ENCODE measurements around the gene LIX1. TPM values are rescaled to one million over a fixed set of nuclear protein-coding genes. Genes with fewer than 3 reads are reported as not detected.

LIX1 gene
- total RNA-seq, 4 donors from 2014 or later: 0.13 to 0.48 TPM; not detected in 2

DNA sequence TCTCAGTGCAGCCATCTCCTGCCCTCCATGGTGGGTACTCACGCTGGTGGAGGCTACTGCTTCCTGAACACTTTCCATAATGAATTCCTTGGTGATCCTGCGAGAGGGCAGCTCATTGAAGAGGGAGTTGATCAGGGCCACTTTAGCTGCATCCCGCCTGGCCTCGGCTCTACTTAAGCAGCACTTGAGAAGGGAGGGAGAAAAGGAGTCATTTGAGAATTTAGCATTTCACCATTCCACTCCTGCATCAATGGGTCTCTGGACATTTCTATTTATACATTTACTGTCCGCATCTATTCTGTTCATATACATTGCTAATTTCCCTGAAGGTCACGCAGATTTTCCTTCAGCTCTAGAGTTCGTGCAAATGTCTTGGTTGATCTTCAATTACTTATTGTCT lies 35.1 kb downstream of the LIX1 start:
- Histone ChIP-seq H3K36me3 (no peaks in the 10 kb centered on the region), H3K27me3 (no peaks in the 10 kb centered on the region), H3K4me3 (no peak overlapping the region), H3K27ac (no peak overlapping the region), H3K9me3 (no peaks in the 10 kb centered on the region), H3K4me1 (no peaks in the 10 kb centered on the region)
- 97% methylated on average over 7 of the region's 7 CpGs for WGBS
- TF ChIP-seq, protein P1, sequence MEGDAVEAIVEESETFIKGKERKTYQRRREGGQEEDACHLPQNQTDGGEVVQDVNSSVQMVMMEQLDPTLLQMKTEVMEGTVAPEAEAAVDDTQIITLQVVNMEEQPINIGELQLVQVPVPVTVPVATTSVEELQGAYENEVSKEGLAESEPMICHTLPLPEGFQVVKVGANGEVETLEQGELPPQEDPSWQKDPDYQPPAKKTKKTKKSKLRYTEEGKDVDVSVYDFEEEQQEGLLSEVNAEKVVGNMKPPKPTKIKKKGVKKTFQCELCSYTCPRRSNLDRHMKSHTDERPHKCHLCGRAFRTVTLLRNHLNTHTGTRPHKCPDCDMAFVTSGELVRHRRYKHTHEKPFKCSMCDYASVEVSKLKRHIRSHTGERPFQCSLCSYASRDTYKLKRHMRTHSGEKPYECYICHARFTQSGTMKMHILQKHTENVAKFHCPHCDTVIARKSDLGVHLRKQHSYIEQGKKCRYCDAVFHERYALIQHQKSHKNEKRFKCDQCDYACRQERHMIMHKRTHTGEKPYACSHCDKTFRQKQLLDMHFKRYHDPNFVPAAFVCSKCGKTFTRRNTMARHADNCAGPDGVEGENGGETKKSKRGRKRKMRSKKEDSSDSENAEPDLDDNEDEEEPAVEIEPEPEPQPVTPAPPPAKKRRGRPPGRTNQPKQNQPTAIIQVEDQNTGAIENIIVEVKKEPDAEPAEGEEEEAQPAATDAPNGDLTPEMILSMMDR (IDR thresholded peaks at IDR 0.05): no peak
- TF ChIP-seq EP300 (IDR thresholded peaks at IDR 0.05): no peak
- TF ChIP-seq POLR2AphosphoS5 (IDR thresholded peaks at IDR 0.05): no peak
- no peak for TF ChIP-seq POLR2A (IDR thresholded peaks at IDR 0.05)
- DNase-seq (ENCODE audit: low spot score in 2 of 2): no peak

DNA sequence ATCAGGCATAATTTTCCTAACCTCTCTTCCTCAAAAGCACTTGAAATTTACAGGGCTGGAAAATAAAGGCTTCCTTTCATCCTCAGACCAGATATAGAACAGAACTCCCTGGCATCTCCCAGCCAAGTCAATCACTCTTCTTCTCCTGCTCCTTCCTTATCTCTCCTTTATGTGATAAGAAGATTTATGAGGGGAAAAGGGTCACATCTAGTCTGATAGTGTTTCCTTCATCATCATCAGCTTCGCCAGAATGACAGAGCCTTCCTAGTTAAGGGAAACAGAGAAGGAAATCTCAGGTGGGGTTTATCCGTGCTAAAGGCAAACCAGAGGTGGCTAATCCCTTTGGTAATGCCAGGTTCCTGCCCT lies 36.2 kb downstream of the LIX1 start:
- no peak for DNase-seq (ENCODE audit: low spot score in 2 of 2)
- TF ChIP-seq EP300 (IDR thresholded peaks at IDR 0.05) (no peak), POLR2A (IDR thresholded peaks at IDR 0.05) (no peak), POLR2AphosphoS5 (IDR thresholded peaks at IDR 0.05) (no peak)
- TF ChIP-seq, protein P1 (IDR thresholded peaks at IDR 0.05): no peak
- H3K27ac ChIP-seq: no peak overlapping the region
- no peaks in the 10 kb centered on the region for H3K27me3 ChIP-seq
- no peaks in the 10 kb centered on the region for H3K9me3 ChIP-seq
- no peak overlapping the region for H3K4me3 ChIP-seq
- no peaks in the 10 kb centered on the region for H3K36me3 ChIP-seq
- 83% methylated on average over 2 of the region's 2 CpGs for WGBS
- H3K4me1 ChIP-seq: no peaks in the 10 kb centered on the region

DNA sequence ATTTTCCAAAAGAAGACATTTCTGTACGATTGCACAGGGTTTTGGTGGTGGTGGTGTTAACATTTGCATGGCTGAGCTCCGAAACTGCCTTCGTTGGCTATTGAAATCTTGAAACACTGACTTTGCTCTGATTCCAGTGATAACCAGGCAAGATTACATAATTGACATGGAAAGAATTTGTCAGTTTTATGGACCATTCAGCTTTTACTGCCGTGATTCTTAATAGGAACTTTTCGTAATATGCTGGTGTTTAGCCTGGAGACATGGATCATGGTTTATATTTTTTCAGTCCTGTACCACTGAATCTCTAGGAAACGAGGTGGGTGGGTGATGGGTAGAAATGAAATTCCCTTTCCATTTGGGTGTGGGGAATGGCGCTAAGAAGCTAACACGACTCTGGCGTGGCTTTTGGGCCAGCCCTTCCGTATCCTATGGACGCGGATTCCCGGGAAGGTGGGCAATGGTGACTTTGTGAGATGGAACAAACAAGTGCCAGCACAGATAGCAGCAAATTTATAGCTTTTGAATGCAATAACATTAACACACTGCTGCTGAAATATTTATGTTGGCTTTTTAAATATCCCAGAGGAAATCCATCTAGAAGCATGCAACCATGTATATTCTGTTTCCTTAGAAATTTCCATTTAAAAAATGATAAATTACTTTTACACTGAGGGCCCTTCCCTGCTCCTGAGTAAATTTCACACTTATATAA lies 36.8 kb downstream of the LIX1 start:
- no peak overlapping the region for H3K27ac ChIP-seq
- no peaks in the 10 kb centered on the region for H3K36me3 ChIP-seq
- no peaks in the 10 kb centered on the region for H3K4me1 ChIP-seq
- WGBS: 80% methylated on average over 13 of the region's 13 CpGs
- no peaks in the 10 kb centered on the region for H3K9me3 ChIP-seq
- TF ChIP-seq POLR2AphosphoS5 (IDR thresholded peaks at IDR 0.05): no peak
- TF ChIP-seq POLR2A (IDR thresholded peaks at IDR 0.05): no peak
- TF ChIP-seq, protein P1 (IDR thresholded peaks at IDR 0.05): no peak
- TF ChIP-seq EP300 (IDR thresholded peaks at IDR 0.05): no peak
- no peak for DNase-seq (ENCODE audit: low spot score in 2 of 2)
- H3K27me3 ChIP-seq: no peaks in the 10 kb centered on the region
- no peak overlapping the region for H3K4me3 ChIP-seq

DNA sequence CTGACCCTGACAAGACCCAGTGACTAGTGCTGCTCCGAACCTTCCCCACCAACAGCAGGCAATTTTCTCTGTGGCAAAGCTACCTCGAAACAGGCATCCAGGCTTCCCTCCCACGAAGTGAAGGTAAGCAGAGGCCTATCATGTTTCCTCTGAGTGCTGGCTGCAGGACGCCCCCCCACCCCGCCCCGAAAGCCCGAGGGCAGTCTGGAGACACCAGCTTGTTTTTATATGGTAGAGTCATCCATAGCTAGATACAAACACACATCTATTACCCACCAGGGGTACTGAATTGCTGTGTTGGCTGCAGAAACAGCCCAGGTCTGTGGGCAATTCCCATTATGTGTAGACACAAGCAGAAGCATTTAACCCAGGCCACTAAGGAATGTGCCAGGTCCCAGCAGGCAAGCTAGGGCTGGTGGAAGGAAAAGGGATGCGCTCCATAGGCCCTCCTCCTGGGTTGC lies 40.4 kb downstream of the LIX1 start:
- no peak for TF ChIP-seq EP300 (IDR thresholded peaks at IDR 0.05)
- TF ChIP-seq, protein P1 (IDR thresholded peaks at IDR 0.05): no peak
- TF ChIP-seq POLR2A (IDR thresholded peaks at IDR 0.05): no peak
- no peak for TF ChIP-seq POLR2AphosphoS5 (IDR thresholded peaks at IDR 0.05)
- no peak for DNase-seq (ENCODE audit: low spot score in 2 of 2)
- Histone ChIP-seq H3K27ac (no peak overlapping the region), H3K36me3 (no peaks in the 10 kb centered on the region), H3K9me3 (no peaks in the 10 kb centered on the region), H3K4me1 (no peaks in the 10 kb centered on the region), H3K27me3 (no peaks in the 10 kb centered on the region), H3K4me3 (no peak overlapping the region)
- WGBS: 68% methylated on average over 8 of the region's 8 CpGs

DNA sequence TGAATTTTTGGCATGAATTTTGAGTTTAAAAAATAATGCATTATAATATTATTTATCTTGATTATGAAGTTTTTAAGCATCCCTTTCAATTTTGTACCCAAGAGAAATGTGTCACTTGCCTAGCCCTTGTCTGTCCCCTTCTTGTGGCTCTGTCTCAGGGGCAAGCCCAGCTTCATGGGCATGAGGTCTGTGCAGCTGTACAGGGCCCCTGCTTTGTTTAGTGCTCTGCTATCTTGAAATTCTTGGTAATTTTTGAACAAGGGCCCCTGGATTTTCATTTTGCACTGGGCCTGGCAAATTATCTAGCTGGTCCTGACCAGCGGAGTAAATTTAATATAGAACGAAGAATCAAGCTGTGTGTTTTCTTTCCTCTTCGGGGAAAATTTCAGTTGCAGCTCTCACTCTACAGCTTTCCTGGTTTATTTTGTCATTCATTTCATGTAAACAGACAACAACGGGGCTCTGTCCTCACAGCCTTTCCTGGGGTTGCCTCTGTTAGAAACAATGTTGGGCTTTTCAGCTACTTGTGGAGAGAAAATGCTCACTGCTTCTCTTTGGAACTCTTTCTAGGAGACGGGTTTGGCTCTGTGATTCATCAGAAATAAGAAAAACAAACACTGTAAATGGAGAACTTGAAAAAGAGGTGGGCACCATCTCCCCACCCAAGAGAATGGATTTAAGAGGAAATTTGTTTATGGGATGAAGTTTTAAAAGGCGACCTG lies 41.1 kb downstream of the LIX1 start:
- DNase-seq (ENCODE audit: low spot score in 2 of 2): no peak
- Histone ChIP-seq H3K4me3 (no peak overlapping the region), H3K27me3 (no peaks in the 10 kb centered on the region), H3K9me3 (no peaks in the 10 kb centered on the region), H3K36me3 (no peaks in the 10 kb centered on the region), H3K4me1 (no peaks in the 10 kb centered on the region), H3K27ac (no peak overlapping the region)
- 81% methylated on average over 6 of the region's 6 CpGs for whole genome bisulfite sequencing
- TF ChIP-seq EP300 (IDR thresholded peaks at IDR 0.05): no peak
- TF ChIP-seq, protein P1 (IDR thresholded peaks at IDR 0.05): no peak
- no peak for TF ChIP-seq POLR2AphosphoS5 (IDR thresholded peaks at IDR 0.05)
- TF ChIP-seq POLR2A (IDR thresholded peaks at IDR 0.05): no peak
